OCI-LY1 (cell line): ENCODE data around the gene RABGAP1.

ENCODE experiments used
- H2AFZ ChIP-seq: fragments of 200-600 bp; sonication (generic), shearing (Covaris generic); 2 replicates; pipeline ENCODE4 v1.6.0; 2014; ENCODE audit warnings: antibody characterized with exemption, mild to moderate bottlenecking, low read length
- H3F3A ChIP-seq: fragments of 200-600 bp; sonication (generic), shearing (Covaris generic); 2 replicates; pipeline ENCODE4 v1.6.0; 2014; ENCODE audit warnings: mild to moderate bottlenecking, antibody characterized with exemption, low read length, moderate library complexity; ENCODE audit not compliant: insufficient read depth
- H3K27ac ChIP-seq: fragments of 200-600 bp; sonication (generic); 2 replicates; pipeline ENCODE4 v1.5.1; 2014; ENCODE audit warnings: low read length, mixed run types, mild to moderate bottlenecking, low read depth; ENCODE audit not compliant: poor library complexity, severe bottlenecking
- H3K27me3 ChIP-seq: fragments of 200-600 bp; sonication (generic); 2 replicates; pipeline ENCODE4 v1.6.0; 2014; ENCODE audit warnings: antibody characterized with exemption, mild to moderate bottlenecking, low read length, moderate library complexity; ENCODE audit not compliant: insufficient read depth
- H3K36me3 ChIP-seq: fragments of 200-600 bp; sonication (generic); 2 replicates; pipeline ENCODE4 v1.6.1; 2014; ENCODE audit warnings: mild to moderate bottlenecking, antibody characterized with exemption, low read length, moderate library complexity, mixed read lengths; ENCODE audit not compliant: insufficient read depth
- H3K4me1 ChIP-seq: fragments of 200-600 bp; sonication (generic); 2 replicates; pipeline ENCODE4 v1.5.1; 2014; ENCODE audit warnings: mild to moderate bottlenecking, low read length, moderate library complexity; ENCODE audit not compliant: insufficient read depth, severe bottlenecking
- H3K4me2 ChIP-seq: fragments of 200-600 bp; sonication (generic), shearing (Covaris generic); 2 replicates; pipeline ENCODE4 v1.6.1; 2014; ENCODE audit warnings: low read length
- H3K4me3 ChIP-seq: fragments of 200-600 bp; sonication (generic); 2 replicates; pipeline ENCODE4 v1.5.1; 2014; ENCODE audit warnings: low read length, low read depth, mild to moderate bottlenecking, mixed read lengths; ENCODE audit not compliant: poor library complexity, severe bottlenecking
- H3K79me2 ChIP-seq: fragments of 200-600 bp; shearing (Covaris generic); 2 replicates; pipeline ENCODE4 v1.6.1; 2016; ENCODE audit warnings: mixed run types, low read length, mixed read lengths; ENCODE audit not compliant: insufficient read depth
- H3K9ac ChIP-seq: fragments of 200-600 bp; sonication (generic), shearing (Covaris generic); 2 replicates; pipeline ENCODE4 v1.6.1; 2014; ENCODE audit warnings: mild to moderate bottlenecking, low read length, mixed read lengths
- H3K9me2 ChIP-seq: fragments of 200-600 bp; sonication (generic), shearing (Covaris generic); 2 replicates; pipeline ENCODE4 v1.6.1; 2014; ENCODE audit warnings: low read depth, mild to moderate bottlenecking, low read length, mixed read lengths
- H3K9me3 ChIP-seq: fragments of 200-600 bp; shearing (Covaris generic); 2 replicates; pipeline ENCODE4 v1.6.1; 2014; ENCODE audit warnings: low read length, mixed read lengths
- H4K20me1 ChIP-seq: fragments of 200-600 bp; sonication (generic), shearing (Covaris generic); 2 replicates; pipeline ENCODE4 v1.6.0; 2016; ENCODE audit warnings: mild to moderate bottlenecking, low read length; ENCODE audit not compliant: insufficient read depth
- CTCF ChIP-seq: fragments of 200-600 bp; sonication (generic), shearing (Covaris generic); IDR thresholded peaks from 2 replicates; pipeline ENCODE4 v1.5.1; 2017; ENCODE audit warnings: mild to moderate bottlenecking, antibody characterized with exemption, low read length, moderate library complexity, mixed read lengths
- EZH2 ChIP-seq: fragments of 200-600 bp; sonication (generic), shearing (Covaris generic); IDR thresholded peaks from 2 replicates; pipeline ENCODE4 v1.8.0; 2017; ENCODE audit warnings: borderline replicate concordance, mixed run types, mild to moderate bottlenecking, antibody characterized with exemption, low read length, moderate library complexity, mixed read lengths

Gene RABGAP1

GRCh38 chr9:122940749-122941581 lies at the start of gene RABGAP1:
Gene RABGAP1 (plus strand): TSS chr9:122941020. CDS start chr9:122957060, 16,040 bp downstream.
- Histone ChIP-seq H3K27ac (peak within 1 kb of the TSS; percentile 50), H3K4me1 (peaks cover 37% of the 10 kb centered on the region), H3K36me3 (peaks cover 25% of the 10 kb centered on the region), H3K27me3 (no peaks in the 10 kb centered on the region), H3K4me3 (peak within 1 kb of the TSS; percentile 88), H3K9me3 (no peaks in the 10 kb centered on the region), H2AFZ (no peak within 1 kb of the TSS), H4K20me1 (no peaks in the 10 kb centered on the region), H3K79me2 (peaks cover 48% of the 10 kb centered on the region), H3K9ac (peak within 1 kb of the TSS; percentile 76), H3K9me2 (no peaks in the 10 kb centered on the region), H3K4me2 (peak within 1 kb of the TSS; percentile 92), H3F3A (no peaks in the 10 kb centered on the region; the same call in 1 of the 2 replicates)
- TF ChIP-seq EZH2 (no peak), CTCF (no peak)

- peaks cover 61% of the 10 kb centered on the region for H3K79me2 ChIP-seq
- no peak overlapping the region for H3K4me3 ChIP-seq
- no peaks in the 10 kb centered on the region for H4K20me1 ChIP-seq
- 0 out of 2 replicates have a peak, but pooled peaks cover 4% of the 10 kb centered on the region for H3F3A ChIP-seq
- peaks cover 54% of the 10 kb centered on the region for H3K36me3 ChIP-seq
- H3K9me2 ChIP-seq = no peaks in the 10 kb centered on the region
- H3K27ac ChIP-seq = peak overlapping the region; percentile 75
- no peak overlapping the region for H2AFZ ChIP-seq
- 0 out of 2 replicates have a peak overlapping the region, but pooled peaks have one; percentile 19 for H3K4me2 ChIP-seq
- H3K4me1 ChIP-seq = peaks cover 58% of the 10 kb centered on the region
- no peak overlapping the region for H3K9ac ChIP-seq
- no peaks in the 10 kb centered on the region for H3K27me3 ChIP-seq
- no peaks in the 10 kb centered on the region for H3K9me3 ChIP-seq
- TF ChIP-seq CTCF (no peak), EZH2 (no peak)
Observed at GRCh38 chr9:122897969-122898368, 42.9 kb upstream of the RABGAP1 start.

- Histone ChIP-seq H3K79me2 (peaks cover 77% of the 10 kb centered on the region), H3K27me3 (no peaks in the 10 kb centered on the region), H3K9me3 (no peaks in the 10 kb centered on the region), H3K27ac (peak overlapping the region; percentile 63), H3K9me2 (no peaks in the 10 kb centered on the region), H3K4me1 (peaks cover 66% of the 10 kb centered on the region), H4K20me1 (no peaks in the 10 kb centered on the region), H3F3A (0 out of 2 replicates have a peak, but pooled peaks cover 4% of the 10 kb centered on the region), H3K4me2 (peak overlapping the region; percentile 63), H3K9ac (peak overlapping the region; percentile 40), H2AFZ (no peak overlapping the region), H3K36me3 (peaks cover 26% of the 10 kb centered on the region; the same call in 1 of the 2 replicates), H3K4me3 (peak overlapping the region; percentile 42)
- TF ChIP-seq EZH2 = no peak
- TF ChIP-seq CTCF = no peak
Observed at GRCh38 chr9:122900791-122901190, 40.0 kb upstream of the RABGAP1 start.
